HEK293 (cell line): ENCODE data around the gene CFP.

Experiments
- GLI2 ChIP-seq: fragments of 450-650 bp; formaldehyde crosslinking; IDR thresholded peaks from 2 replicates; pipeline ENCODE4; 2017; ENCODE audit warnings: missing biosample characterization, missing genetic modification characterization, low read depth, borderline replicate concordance
- HIC1 ChIP-seq: fragments of 450-650 bp; formaldehyde crosslinking; IDR thresholded peaks from 2 replicates; pipeline ENCODE4 v1.5.1; 2016; ENCODE audit warnings: missing biosample characterization, missing genetic modification characterization
- HOXA7 ChIP-seq: sonication (generic); formaldehyde crosslinking; IDR thresholded peaks from 2 replicates; pipeline ENCODE4 v1.8.1; 2022; ENCODE audit warnings: missing genetic modification reagents, borderline replicate concordance
- KLF1 ChIP-seq: fragments of 450-650 bp; formaldehyde crosslinking; IDR thresholded peaks from 2 replicates; pipeline ENCODE4 v1.5.1; 2016; ENCODE audit warnings: missing biosample characterization, missing genetic modification characterization
- ZBTB21 ChIP-seq: fragments of 450-650 bp; formaldehyde crosslinking; IDR thresholded peaks from 2 replicates; pipeline ENCODE4 v1.5.1; 2017; ENCODE audit warnings: missing biosample characterization, missing genetic modification characterization
- ZBTB7A ChIP-seq: fragments of 450-650 bp; formaldehyde crosslinking; IDR thresholded peaks from 2 replicates; pipeline ENCODE4 v1.5.1; 2016; ENCODE audit warnings: low read depth, missing biosample characterization, missing genetic modification characterization
- ZIC2 ChIP-seq: fragments of 450-650 bp; formaldehyde crosslinking; IDR thresholded peaks from 2 replicates; pipeline ENCODE4 v1.5.1; 2016; ENCODE audit warnings: missing biosample characterization, missing genetic modification characterization
- ZNF112 ChIP-seq: fragments of 450-650 bp; formaldehyde crosslinking; IDR thresholded peaks from 2 replicates; pipeline ENCODE4 v1.5.0; 2017; ENCODE audit warnings: missing biosample characterization, missing genetic modification characterization
- ZNF132 ChIP-seq: fragments of 450-650 bp; formaldehyde crosslinking; IDR thresholded peaks from 2 replicates; pipeline ENCODE4 v1.5.1; 2017; ENCODE audit warnings: missing biosample characterization, missing genetic modification characterization, borderline replicate concordance
- ZNF133 ChIP-seq: fragments of 450-650 bp; formaldehyde crosslinking; IDR thresholded peaks from 2 replicates; pipeline ENCODE4 v1.5.1; 2016; ENCODE audit warnings: missing biosample characterization, missing genetic modification characterization
- ZNF2 ChIP-seq: fragments of 450-650 bp; formaldehyde crosslinking; IDR thresholded peaks from 2 replicates; pipeline ENCODE4 v1.5.1; 2016; ENCODE audit warnings: missing biosample characterization, missing genetic modification characterization
- ZNF394 ChIP-seq: fragments of 450-650 bp; formaldehyde crosslinking; IDR thresholded peaks from 2 replicates; pipeline ENCODE4 v1.5.1; 2016; ENCODE audit warnings: missing biosample characterization, missing genetic modification characterization, mild to moderate bottlenecking, moderate library complexity, borderline replicate concordance
- ZNF398 ChIP-seq: fragments of 450-650 bp; formaldehyde crosslinking; IDR thresholded peaks from 2 replicates; pipeline ENCODE4 v1.5.1; 2017; ENCODE audit warnings: missing biosample characterization, missing genetic modification characterization
- ZNF404 ChIP-seq: fragments of 450-650 bp; formaldehyde crosslinking; IDR thresholded peaks from 2 replicates; pipeline ENCODE4 v1.5.1; 2017; ENCODE audit warnings: missing biosample characterization, missing genetic modification characterization
- ZNF513 ChIP-seq: fragments of 450-650 bp; IDR thresholded peaks from 2 replicates; pipeline ENCODE4 v1.5.1; 2018; ENCODE audit warnings: missing biosample characterization, missing genetic modification characterization
- ZNF514 ChIP-seq: fragments of 450-650 bp; formaldehyde crosslinking; IDR thresholded peaks from 2 replicates; pipeline ENCODE4 v1.5.1; 2016; ENCODE audit warnings: missing biosample characterization, missing genetic modification characterization
- ZNF518A ChIP-seq: fragments of 450-650 bp; formaldehyde crosslinking; conservative IDR thresholded peaks from 2 replicates; pipeline ENCODE4 v1.5.1; 2016; ENCODE audit warnings: low read depth, missing biosample characterization, missing genetic modification characterization
- ZNF521 ChIP-seq: fragments of 450-650 bp; formaldehyde crosslinking; IDR thresholded peaks from 2 replicates; pipeline ENCODE4 v1.5.1; 2017; ENCODE audit warnings: missing biosample characterization, mild to moderate bottlenecking, missing genetic modification characterization
- ZNF596 ChIP-seq: fragments of 450-650 bp; IDR thresholded peaks from 2 replicates; pipeline ENCODE4 v1.5.0; 2018; ENCODE audit warnings: missing biosample characterization, mild to moderate bottlenecking, missing genetic modification characterization, moderate library complexity
- ZNF626 ChIP-seq: fragments of 450-650 bp; sonication (Bioruptor Pico); formaldehyde crosslinking; IDR thresholded peaks from 2 replicates; pipeline ENCODE4 v1.5.1; 2018; ENCODE audit warnings: missing biosample characterization, missing genetic modification characterization, inconsistent platforms
- ZNF645 ChIP-seq: fragments of 450-650 bp; formaldehyde crosslinking; IDR thresholded peaks from 2 replicates; pipeline ENCODE4; 2016; ENCODE audit warnings: missing biosample characterization, missing genetic modification characterization
- ZNF670 ChIP-seq: fragments of 450-650 bp; formaldehyde crosslinking; IDR thresholded peaks from 2 replicates; pipeline ENCODE4 v1.5.1; 2016; ENCODE audit warnings: missing biosample characterization, missing genetic modification characterization, low read depth
- ZNF701 ChIP-seq: fragments of 450-650 bp; formaldehyde crosslinking; IDR thresholded peaks from 2 replicates; pipeline ENCODE4 v1.5.1; 2016; ENCODE audit warnings: missing biosample characterization, missing genetic modification characterization
- TF ChIP-seq, protein P1 (sequence below): fragments of 450-650 bp; formaldehyde crosslinking; IDR thresholded peaks from 2 replicates; pipeline ENCODE4 v1.5.1; 2016; ENCODE audit warnings: missing biosample characterization, missing genetic modification characterization

CFP gene

GRCh38 chrX:47581731-47582647 lies 47.7 kb downstream of the CFP start, which contains the start of gene TIMP1 (continued):
- TF ChIP-seq ZNF518A (tag by site-specific recombination): no peak
- no peak for TF ChIP-seq HOXA7 (CRISPR knock-in tag)
- peak; percentile 81 for TF ChIP-seq HIC1 (tag by site-specific recombination)
- no peak for TF ChIP-seq ZNF2
- TF ChIP-seq ZIC2 (tag by site-specific recombination): peak; percentile 56
- peak; percentile 31; the same call in 1 of the 2 replicates for TF ChIP-seq ZNF513 (tag by site-specific recombination)
- TF ChIP-seq ZNF596: no peak
- TF ChIP-seq ZNF701: no peak
- no peak for TF ChIP-seq ZBTB21 (tag by site-specific recombination)
- no peak for TF ChIP-seq ZNF132
- no peak for TF ChIP-seq ZNF514 (tag by site-specific recombination)
- peak; percentile 82 for TF ChIP-seq KLF1
- TF ChIP-seq ZNF394 (tag by site-specific recombination): no peak
- TF ChIP-seq ZNF521 (tag by site-specific recombination): no peak
- no peak for TF ChIP-seq GLI2 (tag by site-specific recombination)
- TF ChIP-seq ZNF626 (tag by site-specific recombination): no peak
- TF ChIP-seq, protein P1, sequence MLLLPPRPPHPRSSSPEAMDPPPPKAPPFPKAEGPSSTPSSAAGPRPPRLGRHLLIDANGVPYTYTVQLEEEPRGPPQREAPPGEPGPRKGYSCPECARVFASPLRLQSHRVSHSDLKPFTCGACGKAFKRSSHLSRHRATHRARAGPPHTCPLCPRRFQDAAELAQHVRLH: no peak
- TF ChIP-seq ZNF398 (tag by site-specific recombination): peak; percentile 96
- no peak for TF ChIP-seq ZNF670 (tag by site-specific recombination)
- TF ChIP-seq ZNF133: no peak
- no peak for TF ChIP-seq ZNF404
- no peak for TF ChIP-seq ZBTB7A (tag by site-specific recombination)
- TF ChIP-seq ZNF112 (tag by site-specific recombination): no peak
- TF ChIP-seq ZNF645 (tag by site-specific recombination): no peak
